A172 (cell line): Measurements from ENCODE around the gene C11orf24. TPM values are rescaled to one million over a fixed set of nuclear protein-coding genes. Genes with fewer than 3 reads are reported as not detected.

Source experiments
- total RNA-seq: library from RNA; depleted of rRNA; stranded (reverse); fragments of >200 nt; shearing (Covaris generic); gene quantifications from 2 replicates; pipeline ENCODE4 v1.2.3, GENCODE V29; 2014; rRNA removed

Gene C11orf24
- total RNA-seq, 1 experiment from 2014 or later, result 52.4 TPM

Other genes starting within 250 kb of the C11orf24 start
- gene NDUFS8, start 241.3 kb downstream of the C11orf24 start, total RNA-seq, result 255 and 310 TPM in 2 replicates
- 149 and 167 TPM in 2 replicates for gene TCIRG1, start 232.9 kb downstream of the C11orf24 start, total RNA-seq
- gene CHKA, start 150.6 kb downstream of the C11orf24 start, total RNA-seq, result 18.6 and 26.9 TPM in 2 replicates
- gene KMT5B, start 58.7 kb downstream of the C11orf24 start, total RNA-seq, result 16.7 and 19.1 TPM in 2 replicates
- 13.2 and 13.7 TPM in 2 replicates for gene LRP5, start 40.6 kb upstream of the C11orf24 start, total RNA-seq
- gene PPP6R3, start 188.8 kb upstream of the C11orf24 start, total RNA-seq, result 94.1 and 116 TPM in 2 replicates